Smooth muscle cell (in vitro differentiated cells): ENCODE measurements around the gene L3MBTL3. TPM values are rescaled to one million over a fixed set of nuclear protein-coding genes. Genes with fewer than 3 reads are reported as not detected.

ENCODE experiments used
- DNase-seq: peaks from one replicate; lab custom pipeline; 2025; ENCODE audit not compliant: unreplicated experiment; lab: John Stamatoyannopoulos, UW
- H2AFZ ChIP-seq: fragments of 200-600 bp; sonication (generic); 2 replicates; pipeline ENCODE4 v1.6.0; 2016; ENCODE audit warnings: antibody characterized with exemption, low read depth, mild to moderate bottlenecking
- H3F3A ChIP-seq: fragments of 200-600 bp; sonication (generic); 2 replicates; pipeline ENCODE4 v1.6.0; 2017; ENCODE audit warnings: antibody characterized with exemption, low read depth
- H3K27ac ChIP-seq: fragments of 200-600 bp; sonication (generic); 2 replicates; pipeline ENCODE4 v1.5.1; 2016; ENCODE audit warnings: low read depth, mild to moderate bottlenecking
- H3K27me3 ChIP-seq: fragments of 200-600 bp; sonication (generic); 2 replicates; pipeline ENCODE4 v1.6.1; 2016; ENCODE audit warnings: low read depth, mild to moderate bottlenecking
- H3K36me3 ChIP-seq: fragments of 200-600 bp; sonication (generic); 2 replicates; pipeline ENCODE4 v1.5.1; 2016; ENCODE audit warnings: low read depth
- H3K4me1 ChIP-seq: fragments of 200-600 bp; sonication (generic); 2 replicates; pipeline ENCODE4 v1.5.1; 2016; ENCODE audit warnings: low read depth
- H3K4me2 ChIP-seq: fragments of 200-600 bp; sonication (generic); 2 replicates; pipeline ENCODE4 v1.6.0; 2016; ENCODE audit warnings: mild to moderate bottlenecking
- H3K4me3 ChIP-seq: fragments of 200-600 bp; sonication (generic); 2 replicates; pipeline ENCODE4 v1.5.1; 2016; ENCODE audit warnings: mild to moderate bottlenecking
- H3K79me2 ChIP-seq: fragments of 200-600 bp; sonication (generic); 2 replicates; pipeline ENCODE4 v1.6.0; 2016; ENCODE audit warnings: low read depth, mild to moderate bottlenecking
- H3K9ac ChIP-seq: fragments of 200-600 bp; sonication (generic); 2 replicates; pipeline ENCODE4 v1.6.0; 2016; ENCODE audit warnings: low read depth
- H3K9me3 ChIP-seq: fragments of 200-600 bp; sonication (generic); replicated peaks from 2 replicates; pipeline ENCODE4 v1.5.1; 2016; ENCODE audit warnings: low read depth
- H4K20me1 ChIP-seq: fragments of 200-600 bp; sonication (generic); 2 replicates; pipeline ENCODE4 v1.6.0; 2016; ENCODE audit warnings: low read depth
- CTCF ChIP-seq: fragments of 200-600 bp; sonication (generic); IDR thresholded peaks from 2 replicates; pipeline ENCODE4 v1.5.1; 2017; ENCODE audit warnings: borderline replicate concordance, mild to moderate bottlenecking, antibody characterized with exemption; ENCODE audit not compliant: insufficient read depth, poor library complexity, severe bottlenecking
- WGBS: methylation state at CpG from one replicate; pipeline ENCODE4 v1.1.7; 2016; ENCODE audit warnings: low lambda C conversion rate; 5-methylcytosine and 5-hydroxymethylcytosine counted together
- polyA plus RNA-seq: library from polyadenylated mRNA; unstranded; fragments of >200 nt; fragmentation: Nextera tagmentation; extraction: Ambion mirVana; gene quantifications from 2 replicates; pipeline ENCODE4 v1.2.1, GENCODE V29; 2016
- total RNA-seq: library from RNA; depleted of rRNA; stranded (reverse); fragments of >200 nt; gene quantifications from 2 replicates; pipeline ENCODE4 v1.2.3, GENCODE V29; 2014

L3MBTL3 gene
- total and polyA plus RNA-seq, 2 experiments from 2014 or later: 5.4 to 14.2 TPM

GRCh38 chr6:130129762-130130246 is 111.4 kb downstream of the L3MBTL3 start:
- Histone ChIP-seq H3K9ac (no peak overlapping the region), H3K4me3 (no peak overlapping the region), H3K27me3 (no peaks in the 10 kb centered on the region), H3K27ac (peak overlapping the region; percentile 1), H2AFZ (no peak overlapping the region), H3K36me3 (no peaks in the 10 kb centered on the region), H3K9me3 (no peaks in the 10 kb centered on the region), H3F3A (no peaks in the 10 kb centered on the region), H3K4me1 (no peaks in the 10 kb centered on the region), H4K20me1 (no peaks in the 10 kb centered on the region), H3K79me2 (no peaks in the 10 kb centered on the region), H3K4me2 (no peak overlapping the region)
- WGBS: 80% methylated on average over 6 of the region's 6 CpGs
- no peak for TF ChIP-seq CTCF
- DNase-seq: no peak

- no peak for DNase-seq
- Histone ChIP-seq H3K4me3 (no peak overlapping the region), H3K27ac (no peak overlapping the region), H3K36me3 (no peaks in the 10 kb centered on the region), H3K4me1 (no peaks in the 10 kb centered on the region), H3K27me3 (no peaks in the 10 kb centered on the region), H3K9me3 (no peaks in the 10 kb centered on the region), H3K9ac (no peak overlapping the region), H2AFZ (no peak overlapping the region), H3K4me2 (no peak overlapping the region), H3F3A (no peaks in the 10 kb centered on the region), H4K20me1 (no peaks in the 10 kb centered on the region), H3K79me2 (no peaks in the 10 kb centered on the region)
- no peak for TF ChIP-seq CTCF
- WGBS: 80% methylated on average over 6 of the region's 6 CpGs
Observed at GRCh38 chr6:130132286-130132701, 113.9 kb downstream of the L3MBTL3 start.

GRCh38 chr6:130134582-130134981 is 116.2 kb downstream of the L3MBTL3 start:
- H3K4me2 ChIP-seq: no peak overlapping the region
- no peaks in the 10 kb centered on the region for H3K36me3 ChIP-seq
- TF ChIP-seq CTCF: no peak
- no peak overlapping the region for H3K4me3 ChIP-seq
- no peaks in the 10 kb centered on the region for H3K27me3 ChIP-seq
- no peak overlapping the region for H3K27ac ChIP-seq
- no peak overlapping the region for H2AFZ ChIP-seq
- WGBS: 81% methylated on average over 2 of the region's 2 CpGs
- H3K9me3 ChIP-seq: no peaks in the 10 kb centered on the region
- H3K4me1 ChIP-seq: no peaks in the 10 kb centered on the region
- no peaks in the 10 kb centered on the region for H3K79me2 ChIP-seq
- DNase-seq: no peak
- H4K20me1 ChIP-seq: no peaks in the 10 kb centered on the region
- H3F3A ChIP-seq: no peaks in the 10 kb centered on the region
- no peak overlapping the region for H3K9ac ChIP-seq

- Histone ChIP-seq H3K4me1 (no peaks in the 10 kb centered on the region), H3K27ac (no peak overlapping the region), H3K36me3 (no peaks in the 10 kb centered on the region), H3K79me2 (no peaks in the 10 kb centered on the region), H2AFZ (no peak overlapping the region), H3K4me3 (no peak overlapping the region), H3K9ac (no peak overlapping the region), H3F3A (no peaks in the 10 kb centered on the region), H3K9me3 (no peaks in the 10 kb centered on the region), H3K4me2 (no peak overlapping the region), H3K27me3 (no peaks in the 10 kb centered on the region), H4K20me1 (no peaks in the 10 kb centered on the region)
- 89% methylated on average over 2 of the region's 2 CpGs for WGBS
- no peak for TF ChIP-seq CTCF
- no peak for DNase-seq
Observed at GRCh38 chr6:130136798-130137197, 118.4 kb downstream of the L3MBTL3 start.
